Transverse colon (tissue), 4 donors: ENCODE results near the gene NELL2. TPM values are rescaled to one million over a fixed set of nuclear protein-coding genes. Genes with fewer than 3 reads are reported as not detected.

Experiments
- DNase-seq: peaks from one replicate; pipeline ENCODE4 v3.0.0-alpha.2; 2019
- H3K27ac ChIP-seq, 4 donors: fragments of 200-600 bp; sonication (generic); 2 replicates each; pipeline ENCODE4 v1.5.1; 2016 to 2018; ENCODE audit warnings: inconsistent platforms in 4 of 4
- H3K27me3 ChIP-seq: fragments of 200-600 bp; sonication (generic); 2 replicates; pipeline ENCODE4 v1.5.1; 2017; ENCODE audit warnings: inconsistent platforms
- H3K36me3 ChIP-seq, 4 donors: fragments of 200-600 bp; sonication (generic); 2 replicates each; pipeline ENCODE4 v1.5.1; 2017 to 2019; ENCODE audit warnings: inconsistent platforms in 4 of 4
- H3K4me1 ChIP-seq, 4 donors: fragments of 200-600 bp; sonication (generic); 2 replicates each; pipeline ENCODE4 v1.5.1; 2017 to 2020; ENCODE audit warnings: inconsistent platforms in 4 of 4
- H3K4me3 ChIP-seq, 4 donors: fragments of 200-600 bp; sonication (generic); 1 replicate in 1 of 4; 2 replicates in 3 of 4; pipeline versions ENCODE4 v1.5.1 to v1.6.1; 2017 to 2019; ENCODE audit warnings: inconsistent platforms in 4 of 4
- H3K9me3 ChIP-seq, 2 donors: fragments of 200-600 bp; sonication (generic); 2 replicates each; pipeline ENCODE4 v1.5.1; 2017 to 2019; ENCODE audit warnings: inconsistent platforms in 2 of 2
- EP300 ChIP-seq: sonication (generic); formaldehyde crosslinking; IDR thresholded peaks from one replicate; pipeline ENCODE4 v1.6.1; 2017; ENCODE audit warnings: antibody characterized with exemption, low read depth
- POLR2A ChIP-seq: fragments of 450-650 bp; IDR thresholded peaks from one replicate; pipeline ENCODE4 v1.6.1; 2016; ENCODE audit warnings: antibody characterized with exemption, mild to moderate bottlenecking, moderate library complexity
- POLR2AphosphoS5 ChIP-seq, 3 donors: sonication (generic); formaldehyde crosslinking; IDR thresholded peaks; one replicate each; pipeline ENCODE4 v1.6.1; 2016; ENCODE audit warnings: antibody characterized with exemption in 3 of 3
- WGBS, 2 donors: methylation state at CpG; one replicate each; pipeline ENCODE4 v1.1.5; 2018; ENCODE audit warnings: low coverage in 1 of 2; 5-methylcytosine and 5-hydroxymethylcytosine counted together
- in situ Hi-C, 4 donors: fragments of 200-750 bp; cut with MboI; loops; one replicate each; pipeline versions ENCODE4 v1.15.0 to v1.15.1; 2017; ENCODE audit warnings: low sequenced_read_pairs in 3 of 4, low pct_ligation_motif_present in 1 of 4, low pct_unique_long_range_greater_than_20kb in 1 of 4
- intact Hi-C: fragments of 100-400 bp; cut with DNase I; formaldehyde crosslinking; loops from one replicate; pipeline ENCODE4 v1.15.1; 2023; ENCODE audit warnings: low total_unique reads
- total RNA-seq, 4 donors: library from RNA; depleted of rRNA; stranded (reverse); fragments of >200 nt; gene quantifications; one replicate each; pipeline ENCODE4 v1.1.0, GENCODE V29; 2016
- TF ChIP-seq, protein P1 (sequence below), 5 experiments: fragments of 200-600 bp in 3 of 5; fragments of 450-650 bp in 2 of 5; sonication (generic) in 3 of 5; IDR thresholded peaks; 1 replicate in 2 of 5; 2 replicates in 3 of 5; pipeline ENCODE4 v1.5.1; 2016 to 2017; ENCODE audit warnings: antibody characterized with exemption in 5 of 5, inconsistent platforms in 3 of 5, mild to moderate bottlenecking in 2 of 5, moderate library complexity in 1 of 5

The NELL2 gene
- total RNA-seq, 4 donors from 2014 or later, result 1.4 to 10.5 (median 9.5) TPM

- intact Hi-C loops, result no loop called here
- in situ Hi-C loops, result no loop called here
- Histone ChIP-seq H3K27me3 (no peaks in the 10 kb centered on the region), H3K4me1 (no peaks in the 10 kb centered on the region), H3K36me3 (no peaks in the 10 kb centered on the region), H3K27ac (no peak overlapping the region), H3K9me3 (no peaks in the 10 kb centered on the region), H3K4me3 (no peak overlapping the region)
- WGBS, 2 donors, result 47 to 48% methylated on average over 5 of the region's 5 CpGs
- TF ChIP-seq, protein P1, sequence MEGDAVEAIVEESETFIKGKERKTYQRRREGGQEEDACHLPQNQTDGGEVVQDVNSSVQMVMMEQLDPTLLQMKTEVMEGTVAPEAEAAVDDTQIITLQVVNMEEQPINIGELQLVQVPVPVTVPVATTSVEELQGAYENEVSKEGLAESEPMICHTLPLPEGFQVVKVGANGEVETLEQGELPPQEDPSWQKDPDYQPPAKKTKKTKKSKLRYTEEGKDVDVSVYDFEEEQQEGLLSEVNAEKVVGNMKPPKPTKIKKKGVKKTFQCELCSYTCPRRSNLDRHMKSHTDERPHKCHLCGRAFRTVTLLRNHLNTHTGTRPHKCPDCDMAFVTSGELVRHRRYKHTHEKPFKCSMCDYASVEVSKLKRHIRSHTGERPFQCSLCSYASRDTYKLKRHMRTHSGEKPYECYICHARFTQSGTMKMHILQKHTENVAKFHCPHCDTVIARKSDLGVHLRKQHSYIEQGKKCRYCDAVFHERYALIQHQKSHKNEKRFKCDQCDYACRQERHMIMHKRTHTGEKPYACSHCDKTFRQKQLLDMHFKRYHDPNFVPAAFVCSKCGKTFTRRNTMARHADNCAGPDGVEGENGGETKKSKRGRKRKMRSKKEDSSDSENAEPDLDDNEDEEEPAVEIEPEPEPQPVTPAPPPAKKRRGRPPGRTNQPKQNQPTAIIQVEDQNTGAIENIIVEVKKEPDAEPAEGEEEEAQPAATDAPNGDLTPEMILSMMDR (IDR thresholded peaks at IDR 0.05), result no peak
- no peak for TF ChIP-seq POLR2AphosphoS5 (IDR thresholded peaks at IDR 0.05)
- DNase-seq, result no peak
Measured at GRCh38 chr12:44618946-44619345, 257.2 kb downstream of the NELL2 start.

GRCh38 chr12:44616402-44616801 lies 259.7 kb downstream of the NELL2 start:
- in situ Hi-C loops, result no loop called here
- H3K9me3 ChIP-seq, result no peaks in the 10 kb centered on the region
- 39 to 44% methylated on average over 3 of the region's 3 CpGs for WGBS, 2 donors
- no peak for DNase-seq
- H3K27me3 ChIP-seq, result no peaks in the 10 kb centered on the region
- no peak overlapping the region for H3K4me3 ChIP-seq
- intact Hi-C loops, result no loop called here
- no peaks in the 10 kb centered on the region for H3K36me3 ChIP-seq
- no peaks in the 10 kb centered on the region for H3K4me1 ChIP-seq
- no peak overlapping the region for H3K27ac ChIP-seq
- TF ChIP-seq, protein P1 (IDR thresholded peaks at IDR 0.05), result no peak
- TF ChIP-seq EP300, result no peak
- no peak for TF ChIP-seq POLR2A
- TF ChIP-seq POLR2AphosphoS5 (IDR thresholded peaks at IDR 0.05), result no peak

- no peaks in the 10 kb centered on the region for H3K36me3 ChIP-seq
- in situ Hi-C loops (no loop called here), intact Hi-C loops (no loop called here)
- H3K27me3 ChIP-seq, result no peaks in the 10 kb centered on the region
- no peak overlapping the region for H3K4me3 ChIP-seq
- DNase-seq, result no peak
- H3K9me3 ChIP-seq, result no peaks in the 10 kb centered on the region
- H3K27ac ChIP-seq, result no peak overlapping the region
- H3K4me1 ChIP-seq, result no peaks in the 10 kb centered on the region
- TF ChIP-seq POLR2A (no peak), EP300 (no peak), POLR2AphosphoS5 (IDR thresholded peaks at IDR 0.05) (no peak)
- TF ChIP-seq, protein P1 (IDR thresholded peaks at IDR 0.05), result no peak
- 40 to 41% methylated on average over 1 of the region's 1 CpG for WGBS, 2 donors
Measured at GRCh38 chr12:44611538-44611937, 264.6 kb downstream of the NELL2 start.

- WGBS, 2 donors, result 67 to 75% methylated on average over 1 of the region's 1 CpG
- no peak for DNase-seq
- Histone ChIP-seq H3K4me3 (no peak overlapping the region), H3K9me3 (no peaks in the 10 kb centered on the region), H3K36me3 (no peaks in the 10 kb centered on the region), H3K27ac (no peak overlapping the region), H3K27me3 (no peaks in the 10 kb centered on the region), H3K4me1 (no peaks in the 10 kb centered on the region)
- in situ Hi-C loops, result no loop called here
- intact Hi-C loops, result no loop called here
- TF ChIP-seq POLR2A (no peak), EP300 (no peak), POLR2AphosphoS5 (IDR thresholded peaks at IDR 0.05) (no peak)
- TF ChIP-seq, protein P1 (IDR thresholded peaks at IDR 0.05), result no peak
Measured at GRCh38 chr12:44603701-44604100, 272.4 kb downstream of the NELL2 start.
